Fibroblast of lung (primary cell): ENCODE results near the gene CASP12. TPM values are rescaled to one million over a fixed set of nuclear protein-coding genes. Genes with fewer than 3 reads are reported as not detected.

Experiments
- DNase-seq, 2 donors: peaks; one replicate each; pipeline versions ENCODE4 v3.0.0 to v3.0.0-alpha.2; 2010; ENCODE audit warnings: low read depth in 2 of 2
- H2AFZ ChIP-seq: 2 replicates; pipeline ENCODE4 v1.5.1; 2012; ENCODE audit warnings: low read length, control low read depth, inconsistent platforms
- H3K27ac ChIP-seq: 2 replicates; pipeline ENCODE4 v1.5.1; 2011; ENCODE audit warnings: low read length, control low read depth; ENCODE audit not compliant: insufficient read depth
- H3K27me3 ChIP-seq: 2 replicates; pipeline ENCODE4 v1.5.1; 2011; ENCODE audit warnings: mild to moderate bottlenecking, low read length; ENCODE audit not compliant: control insufficient read depth, insufficient read depth
- H3K36me3 ChIP-seq: 2 replicates; pipeline ENCODE4 v1.5.1; 2011; ENCODE audit warnings: low read length; ENCODE audit not compliant: control insufficient read depth, insufficient read depth
- H3K4me1 ChIP-seq: 2 replicates; pipeline ENCODE4 v1.5.1; 2011; ENCODE audit warnings: low read length; ENCODE audit not compliant: control insufficient read depth, insufficient read depth; ENCODE audit errors: extremely low read depth
- H3K4me2 ChIP-seq: 2 replicates; pipeline ENCODE4 v1.5.1; 2011; ENCODE audit warnings: low read length, control low read depth; ENCODE audit not compliant: insufficient read depth; ENCODE audit errors: extremely low read depth
- H3K4me3 ChIP-seq, 4 experiments: fragments of 200-600 bp in 1 of 4; sonication (generic) in 1 of 4; replicated peaks in 1 of 4; 2 replicates each; pipeline ENCODE4 v1.5.1; 2011 to 2016; ENCODE audit warnings: low read length in 4 of 4, low read depth in 3 of 4, mild to moderate bottlenecking in 3 of 4, control low read depth in 2 of 4, inconsistent platforms in 1 of 4, mixed read lengths in 1 of 4; ENCODE audit not compliant: insufficient read depth in 1 of 4; ENCODE audit errors: control extremely low read depth in 1 of 4
- H3K79me2 ChIP-seq: 2 replicates; pipeline ENCODE4 v1.5.1; 2012; ENCODE audit warnings: mild to moderate bottlenecking, low read length, inconsistent platforms; ENCODE audit not compliant: control insufficient read depth, insufficient read depth
- H3K9ac ChIP-seq: 2 replicates; pipeline ENCODE4 v1.5.1; 2011; ENCODE audit warnings: mild to moderate bottlenecking, low read length, control low read depth; ENCODE audit not compliant: insufficient read depth
- H3K9me3 ChIP-seq: 2 replicates; pipeline ENCODE4 v1.5.1; 2012; ENCODE audit warnings: low read depth, low read length; ENCODE audit not compliant: control insufficient read depth, insufficient read depth
- H4K20me1 ChIP-seq: 2 replicates; pipeline ENCODE4 v1.5.1; 2011; ENCODE audit warnings: low read length; ENCODE audit not compliant: control insufficient read depth, insufficient read depth; ENCODE audit errors: extremely low read depth
- EZH2 ChIP-seq: IDR thresholded peaks from 2 replicates; pipeline ENCODE4 v1.5.1; 2012; ENCODE audit warnings: low read length, control low read depth, mild to moderate bottlenecking; ENCODE audit errors: missing control alignments
- polyA minus RNA-seq: library from RNA; depleted of rRNA, polyadenylated mRNA; stranded (reverse); fragments of >200 nt; gene quantifications from 2 replicates; pipeline ENCODE4 v1.2.3, GENCODE V29; 2011; ENCODE audit warnings: low replicate concordance
- polyA plus RNA-seq, 2 donors: library from polyadenylated mRNA; depleted of rRNA in 1 of 2; stranded (reverse) in 1 of 2; unstranded in 1 of 2; fragments of >200 nt; gene quantifications; 2 replicates each; pipeline ENCODE4 v1.2.1, GENCODE V29; 2011 to 2012; ENCODE audit warnings: missing spikeins in 1 of 2
- total RNA-seq: library from RNA; depleted of rRNA; stranded (reverse); fragments of >200 nt; gene quantifications from 2 replicates; pipeline ENCODE4 v1.2.1, GENCODE V29; 2014
- TF ChIP-seq, protein P1 (sequence below), 2 donors: IDR thresholded peaks in 1 of 2; conservative IDR thresholded peaks in 1 of 2; 1 replicate in 1 of 2; 2 replicates in 1 of 2; pipeline ENCODE4 v1.5.1; 2011 to 2012; ENCODE audit warnings: low read length in 2 of 2, control low read depth in 1 of 2, inconsistent platforms in 1 of 2, low read depth in 1 of 2, mild to moderate bottlenecking in 1 of 2

Gene CASP12
- total RNA-seq = 0.17 and 0.26 TPM in 2 replicates
- 0.09 TPM in 1 of 2 replicates, not detected in the other for polyA plus RNA-seq
- not detected in 2 replicates for polyA plus RNA-seq (2012)
- polyA minus RNA-seq = not detected in 2 replicates

- H3K9ac ChIP-seq = no peak within 1 kb of the TSS
- peak in 1 of 2 donors; percentile 38 for DNase-seq
- H3K4me1 ChIP-seq = no peaks in the 10 kb centered on the region
- peak within 1 kb of the TSS; percentile 61 for H3K4me2 ChIP-seq
- H3K9me3 ChIP-seq = no peaks in the 10 kb centered on the region
- no peak within 1 kb of the TSS for H3K27ac ChIP-seq
- no peaks in the 10 kb centered on the region for H3K36me3 ChIP-seq
- H3K79me2 ChIP-seq = no peaks in the 10 kb centered on the region
- peak within 1 kb of the TSS; percentile 42 for H2AFZ ChIP-seq
- no peaks in the 10 kb centered on the region for H3K27me3 ChIP-seq
- peak within 1 kb of the TSS in 1 of 4 experiments; percentile 25 for H3K4me3 ChIP-seq
- TF ChIP-seq EZH2 = no peak
- TF ChIP-seq, protein P1, sequence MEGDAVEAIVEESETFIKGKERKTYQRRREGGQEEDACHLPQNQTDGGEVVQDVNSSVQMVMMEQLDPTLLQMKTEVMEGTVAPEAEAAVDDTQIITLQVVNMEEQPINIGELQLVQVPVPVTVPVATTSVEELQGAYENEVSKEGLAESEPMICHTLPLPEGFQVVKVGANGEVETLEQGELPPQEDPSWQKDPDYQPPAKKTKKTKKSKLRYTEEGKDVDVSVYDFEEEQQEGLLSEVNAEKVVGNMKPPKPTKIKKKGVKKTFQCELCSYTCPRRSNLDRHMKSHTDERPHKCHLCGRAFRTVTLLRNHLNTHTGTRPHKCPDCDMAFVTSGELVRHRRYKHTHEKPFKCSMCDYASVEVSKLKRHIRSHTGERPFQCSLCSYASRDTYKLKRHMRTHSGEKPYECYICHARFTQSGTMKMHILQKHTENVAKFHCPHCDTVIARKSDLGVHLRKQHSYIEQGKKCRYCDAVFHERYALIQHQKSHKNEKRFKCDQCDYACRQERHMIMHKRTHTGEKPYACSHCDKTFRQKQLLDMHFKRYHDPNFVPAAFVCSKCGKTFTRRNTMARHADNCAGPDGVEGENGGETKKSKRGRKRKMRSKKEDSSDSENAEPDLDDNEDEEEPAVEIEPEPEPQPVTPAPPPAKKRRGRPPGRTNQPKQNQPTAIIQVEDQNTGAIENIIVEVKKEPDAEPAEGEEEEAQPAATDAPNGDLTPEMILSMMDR (conservative IDR thresholded peaks at IDR 0.05 in 1 of 2, IDR thresholded peaks at IDR 0.05 in 1 of 2; ENCODE audit: low read depth in 1 of 2, low read length in 2 of 2) = no peak
- no peaks in the 10 kb centered on the region for H4K20me1 ChIP-seq
Observed at GRCh38 chr11:104897891-104898684, at the start of gene CASP12. CASP12 (minus strand) TSS chr11:104898460.

GRCh38 chr11:104946907-104947306 is 48.6 kb upstream of the CASP12 start:
- Histone ChIP-seq H3K9me3 (no peaks in the 10 kb centered on the region), H3K36me3 (peaks cover 14% of the 10 kb centered on the region), H3K27me3 (no peaks in the 10 kb centered on the region), H3K9ac (no peak overlapping the region), H4K20me1 (no peaks in the 10 kb centered on the region), H2AFZ (no peak overlapping the region), H3K4me3 (no peak overlapping the region), H3K27ac (no peak overlapping the region), H3K79me2 (no peaks in the 10 kb centered on the region), H3K4me1 (no peaks in the 10 kb centered on the region), H3K4me2 (no peak overlapping the region)
- peak; percentile 41 to 62 for DNase-seq
- TF ChIP-seq EZH2 = no peak
- TF ChIP-seq, protein P1 (conservative IDR thresholded peaks at IDR 0.05 in 1 of 2, IDR thresholded peaks at IDR 0.05 in 1 of 2; ENCODE audit: low read depth in 1 of 2, low read length in 2 of 2) = peak; percentile 41 to 48

DNA sequence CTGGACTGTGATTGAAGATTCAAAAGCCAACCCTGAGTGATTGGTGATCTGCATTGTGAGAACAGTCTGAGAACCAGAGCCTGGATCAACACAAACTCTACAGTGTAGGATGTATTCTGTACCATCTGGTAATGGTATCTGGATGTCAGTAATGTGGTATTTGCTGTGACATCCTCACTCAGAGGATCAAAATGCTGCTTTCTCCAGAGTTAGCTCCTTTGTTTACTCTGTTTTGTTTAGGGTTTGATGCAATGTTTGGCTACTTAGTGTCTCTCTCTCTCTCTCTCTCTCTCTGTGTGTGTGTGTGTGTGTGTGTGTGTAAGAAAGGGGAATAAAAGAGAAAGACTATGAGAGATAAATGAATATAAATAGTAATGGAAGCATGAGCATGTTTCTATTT is 45.8 kb upstream of the CASP12 start:
- DNase-seq = no peak
- no peak overlapping the region for H3K9ac ChIP-seq
- H2AFZ ChIP-seq = no peak overlapping the region
- H3K9me3 ChIP-seq = no peaks in the 10 kb centered on the region
- no peak overlapping the region for H3K27ac ChIP-seq
- H3K36me3 ChIP-seq = peaks cover 7% of the 10 kb centered on the region
- H3K27me3 ChIP-seq = no peaks in the 10 kb centered on the region
- no peak overlapping the region for H3K4me2 ChIP-seq
- H4K20me1 ChIP-seq = no peaks in the 10 kb centered on the region
- H3K4me1 ChIP-seq = no peaks in the 10 kb centered on the region
- no peak overlapping the region for H3K4me3 ChIP-seq
- no peaks in the 10 kb centered on the region for H3K79me2 ChIP-seq
- TF ChIP-seq, protein P1 (conservative IDR thresholded peaks at IDR 0.05 in 1 of 2, IDR thresholded peaks at IDR 0.05 in 1 of 2; ENCODE audit: low read depth in 1 of 2, low read length in 2 of 2) = no peak
- TF ChIP-seq EZH2 = no peak
